NOMO-1 (cell line): Measurements from ENCODE around the gene RWDD2A.
"Not testable (repeated sequence)": the region's sequence is repeated elsewhere in the genome, so short reads cannot be mapped to it uniquely, and the experiment has no call there.

ENCODE experiments used
- DNase-seq, 2 experiments: peaks; one replicate each; lab custom pipeline; 2025; ENCODE audit not compliant: unreplicated experiment in 2 of 2; lab: John Stamatoyannopoulos, UW

RWDD2A gene

GRCh38 chr6:83192871-83193746 lies at the start of gene RWDD2A, which contains the start of gene PGM3:
RWDD2A (plus strand) TSS chr6:83193357; CDS start chr6:83194452, 1,095 bp downstream.
PGM3 (minus strand) TSS chr6:83193265; CDS start chr6:83191012, 2,253 bp downstream.
- peak; percentile 74 to 86 for DNase-seq

- no peak for DNase-seq
These were observed 42.0 kb upstream of the RWDD2A start for GRCh38 chr6:83151114-83151513.

- DNase-seq: no peak
These were observed 40.2 kb upstream of the RWDD2A start for GRCh38 chr6:83152913-83153312.

GRCh38 chr6:83153883-83154521 lies 39.2 kb upstream of the RWDD2A start:
- DNase-seq: no peak

GRCh38 chr6:83155794-83156193 lies 37.4 kb upstream of the RWDD2A start:
- DNase-seq: no peak

- DNase-seq: no peak
These were observed 33.0 kb upstream of the RWDD2A start for GRCh38 chr6:83160167-83160566.

- no peak for DNase-seq
These were observed 25.4 kb upstream of the RWDD2A start for GRCh38 chr6:83167726-83168278.

- no peak for DNase-seq
These were observed 24.6 kb upstream of the RWDD2A start for GRCh38 chr6:83168556-83168955.

GRCh38 chr6:83169106-83169505 lies 24.1 kb upstream of the RWDD2A start:
- DNase-seq: no peak

GRCh38 chr6:83169511-83169910 lies 23.6 kb upstream of the RWDD2A start:
- no peak for DNase-seq

GRCh38 chr6:83176246-83176645 lies 16.9 kb upstream of the RWDD2A start:
- DNase-seq: no peak

- no peak for DNase-seq
These were observed 12.7 kb upstream of the RWDD2A start for GRCh38 chr6:83180426-83180950.

GRCh38 chr6:83182114-83182513 lies 11.0 kb upstream of the RWDD2A start:
- DNase-seq: no peak

GRCh38 chr6:83183082-83183828 lies 9.9 kb upstream of the RWDD2A start:
- DNase-seq: no peak

- no peak for DNase-seq
These were observed 8.1 kb upstream of the RWDD2A start for GRCh38 chr6:83185096-83185495.

- DNase-seq: no peak
These were observed 4.7 kb upstream of the RWDD2A start for GRCh38 chr6:83188501-83188900.

GRCh38 chr6:83190626-83191025 lies 2.5 kb upstream of the RWDD2A start:
- no peak for DNase-seq

GRCh38 chr6:83191974-83192373 lies 1.2 kb upstream of the RWDD2A start:
- not testable (repeated sequence) for DNase-seq

- no peak for DNase-seq
These were observed 701 bp upstream of the RWDD2A start for GRCh38 chr6:83192456-83192855.

- no peak for DNase-seq
These were observed 800 bp downstream of the RWDD2A start for GRCh38 chr6:83193747-83194566.
